H1 (cell line): Measurements from ENCODE around the gene ANKLE1. TPM values are rescaled to one million over a fixed set of nuclear protein-coding genes. Genes with fewer than 3 reads are reported as not detected.

Experiments
- ASH2L ChIP-seq: fragments of 200-600, 300-600 bp; sonication (generic); IDR thresholded peaks from one replicate; pipeline ENCODE4 v1.7.1; 2017; ENCODE audit warnings: low read length
- CEBPB ChIP-seq: IDR thresholded peaks from 2 replicates; pipeline ENCODE4 v1.6.1; 2012; ENCODE audit warnings: low read depth, low read length
- CREB1 ChIP-seq: IDR thresholded peaks from 2 replicates; pipeline ENCODE4 v1.6.1; 2012; ENCODE audit warnings: inconsistent platforms
- HDAC2 ChIP-seq, 2 experiments: fragments of 300-600 bp in 1 of 2; sonication (generic) in 1 of 2; IDR thresholded peaks; 2 replicates each; pipeline ENCODE4 v1.6.1; 2011 to 2012; ENCODE audit warnings: low read depth in 2 of 2, low read length in 2 of 2, mild to moderate bottlenecking in 2 of 2, moderate library complexity in 2 of 2, borderline replicate concordance in 1 of 2, inconsistent platforms in 1 of 2
- KDM5A ChIP-seq: fragments of 200-600 bp; IDR thresholded peaks from 2 replicates; pipeline ENCODE4 v1.7.1; 2012; ENCODE audit warnings: mild to moderate bottlenecking, low read length, inconsistent platforms, mixed read lengths
- PHF8 ChIP-seq: fragments of 200-600 bp; sonication (generic); conservative IDR thresholded peaks from 2 replicates; pipeline ENCODE4 v1.7.1; 2012; ENCODE audit warnings: low read depth, mild to moderate bottlenecking, inconsistent platforms, low read length, moderate library complexity
- POLR2A ChIP-seq, 2 experiments: IDR thresholded peaks; 1 replicate in 1 of 2; 2 replicates in 1 of 2; pipeline ENCODE4 v1.6.1; 2011; ENCODE audit warnings: low read depth in 2 of 2, low read length in 2 of 2, mild to moderate bottlenecking in 2 of 2; ENCODE audit errors: control extremely low read depth in 1 of 2
- POLR2AphosphoS5 ChIP-seq: IDR thresholded peaks from 2 replicates; pipeline ENCODE4 v1.6.1; 2011; ENCODE audit warnings: low read depth, low read length
- POU5F1 ChIP-seq: IDR thresholded peaks from 2 replicates; pipeline ENCODE4 v1.6.1; 2011; ENCODE audit warnings: low read depth, mild to moderate bottlenecking, low read length, moderate library complexity
- RNF2 ChIP-seq: fragments of 200-900, 300-1000 bp; sonication (generic); IDR thresholded peaks from 2 replicates; pipeline ENCODE4 v1.7.1; 2016; ENCODE audit warnings: borderline replicate concordance, low read depth, mild to moderate bottlenecking, antibody characterized with exemption, low read length; ENCODE audit not compliant: poor library complexity, severe bottlenecking; ENCODE audit errors: missing control alignments
- SIN3A ChIP-seq, 2 experiments: IDR thresholded peaks in 1 of 2; conservative IDR thresholded peaks in 1 of 2; 2 replicates each; pipeline ENCODE4 v1.6.1; 2011 to 2012; ENCODE audit warnings: low read length in 2 of 2, improper control_type of control experiment in 1 of 2, low read depth in 1 of 2, mild to moderate bottlenecking in 1 of 2
- SP1 ChIP-seq: IDR thresholded peaks from 2 replicates; pipeline ENCODE4 v1.6.1; 2011; ENCODE audit warnings: low read depth, low read length
- SP2 ChIP-seq: IDR thresholded peaks from 2 replicates; pipeline ENCODE4 v1.6.1; 2012; ENCODE audit warnings: mild to moderate bottlenecking, low read length, inconsistent platforms
- SRF ChIP-seq: IDR thresholded peaks from 2 replicates; pipeline ENCODE4 v1.6.1; 2011; ENCODE audit warnings: mild to moderate bottlenecking, low read depth, low read length, moderate library complexity
- TAF1 ChIP-seq: IDR thresholded peaks from 2 replicates; pipeline ENCODE4 v1.6.1; 2011; ENCODE audit warnings: mild to moderate bottlenecking, low read depth, low read length
- TBP ChIP-seq: IDR thresholded peaks from 2 replicates; pipeline ENCODE4 v1.6.1; 2011; ENCODE audit warnings: low read depth, low read length, improper control_type of control experiment
- USF2 ChIP-seq: IDR thresholded peaks from 2 replicates; pipeline ENCODE4 v1.6.1; 2011; ENCODE audit warnings: low read length, improper control_type of control experiment
- YY1 ChIP-seq: IDR thresholded peaks from 2 replicates; pipeline ENCODE4 v1.6.1; 2011; ENCODE audit warnings: low read depth, mild to moderate bottlenecking, low read length
- ZNF274 ChIP-seq: IDR thresholded peaks from 2 replicates; pipeline ENCODE4 v1.7.0; 2012; ENCODE audit warnings: low read length, borderline replicate concordance; ENCODE audit errors: extremely low read depth
- polyA plus RNA-seq, 7 experiments: library from polyadenylated mRNA; depleted of rRNA in 3 of 7; stranded (reverse) in 5 of 7; unstranded in 2 of 7; fragments of >200 nt in 5 of 7; fragments of 200-250 nt in 2 of 7; gene quantifications; 1 replicate in 5 of 7; 2 replicates in 1 of 7; 4 replicates in 1 of 7; pipeline versions ENCODE4 v1.2.1 to v1.2.3, GENCODE V29; 2011 to 2013; ENCODE audit warnings: missing spikeins in 2 of 7, mixed read lengths in 2 of 7
- total RNA-seq: library from RNA; stranded (reverse); fragmentation: NEBNext Ultra II Directional; extraction: Animal tissue kit (Norgen Biotek cat#: 25700); gene quantifications from 2 replicates; pipeline ENCODE4 v1.2.1, GENCODE V29; 2021

The ANKLE1 gene
- total and polyA plus RNA-seq, 2 of the 8 experiments (the other 6 are each of a cell fraction or from before 2014, with no cell fraction given): 6.1 to 9.6 TPM

- no peak for TF ChIP-seq RNF2
- peak; percentile 35; the same call in 1 of the 2 replicates for TF ChIP-seq SRF
- TF ChIP-seq CEBPB: no peak
- TF ChIP-seq POLR2A (IDR thresholded peaks at IDR 0.05; ENCODE audit: control extremely low read depth in 1 of 2, low read depth in 2 of 2, low read length in 2 of 2): peak; percentile 50 to 94
- TF ChIP-seq CREB1: peak; percentile 71
- no peak for TF ChIP-seq USF2
- TF ChIP-seq TAF1: peak; percentile 97
- TF ChIP-seq ZNF274: no peak
- peak; percentile 69 for TF ChIP-seq PHF8
- peak; percentile 100 for TF ChIP-seq SP1
- peak; percentile 42 for TF ChIP-seq ASH2L
- peak; percentile 52 to 73; a peak in 1 of 4 replicates for TF ChIP-seq SIN3A (conservative IDR thresholded peaks at IDR 0.05 in 1 of 2, IDR thresholded peaks at IDR 0.05 in 1 of 2; ENCODE audit: low read depth in 1 of 2, low read length in 2 of 2)
- TF ChIP-seq YY1: peak; percentile 97
- peak; percentile 88 for TF ChIP-seq TBP
- TF ChIP-seq KDM5A: peak; percentile 98
- peak in 1 of 2 experiments; percentile 93; a peak in 1 of 4 replicates for TF ChIP-seq HDAC2 (IDR thresholded peaks at IDR 0.05; ENCODE audit: borderline replicate concordance in 1 of 2, low read depth in 2 of 2, low read length in 2 of 2)
- TF ChIP-seq POU5F1: no peak
- peak; percentile 67; the same call in 1 of the 2 replicates for TF ChIP-seq POLR2AphosphoS5
- peak; percentile 44; the same call in 1 of the 2 replicates for TF ChIP-seq SP2
- TF ChIP-seq, all 59 proteins: peak for 19
Observed at GRCh38 chr19:17266975-17267788, 14.5 kb upstream of the ANKLE1 start, which contains the start of gene BABAM1 (continued).
